HepG2 (cell line): ENCODE measurements around the gene ENPP7. TPM values are rescaled to one million over a fixed set of nuclear protein-coding genes. Genes with fewer than 3 reads are reported as not detected.

Experiments used
- UBTF ChIP-seq: sonication (generic); formaldehyde crosslinking; IDR thresholded peaks from 2 replicates; pipeline ENCODE4 v1.4.0; 2020; ENCODE audit warnings: mild to moderate bottlenecking, missing genetic modification reagents
- ZNF687 ChIP-seq: sonication (generic); formaldehyde crosslinking; IDR thresholded peaks from 2 replicates; pipeline ENCODE4 v1.5.1; 2020; ENCODE audit warnings: mild to moderate bottlenecking, missing genetic modification reagents, moderate library complexity
- polyA plus RNA-seq, 8 experiments: library from polyadenylated mRNA; depleted of rRNA in 3 of 8; stranded (reverse) in 7 of 8; unstranded in 1 of 8; fragments of >200 nt; fragmentation: Illumina TruSeq in 4 of 8; extraction: Trizol in 4 of 8; gene quantifications; 2 replicates each; pipeline versions ENCODE4 v1.2.1 to v1.2.3, GENCODE V29; 2011 to 2016; ENCODE audit warnings: low read depth in 4 of 8, missing spikeins in 1 of 8, mixed read lengths in 1 of 8; ENCODE audit not compliant: insufficient read depth in 1 of 8
- total RNA-seq, 5 experiments: library from RNA; depleted of rRNA; stranded (reverse); fragments of >200 nt; fragmentation: Illumina TruSeq; extraction: Trizol; gene quantifications; 2 replicates each; pipeline ENCODE4 v1.2.3, GENCODE V29; 2016; ENCODE audit warnings: low read depth in 1 of 5

Gene ENPP7
- total and polyA plus RNA-seq, 2 of the 13 experiments (the other 11 are each of a cell fraction or from before 2014, with no cell fraction given) = 1.1 to 2.2 TPM

- TF ChIP-seq ZNF687 = no peak; the same call in 1 of the 2 replicates
- no peak for TF ChIP-seq UBTF (CRISPR knock-in tag)
Measured at GRCh38 chr17:79737046-79737921, 6.5 kb downstream of the ENPP7 start (continued).
